Panc1 (cell line): ENCODE measurements around the gene ENGASE. TPM values are rescaled to one million over a fixed set of nuclear protein-coding genes. Genes with fewer than 3 reads are reported as not detected.

ENCODE experiments used
- ATAC-seq: fragments of 200-7000 bp; cut with Tn5 transposase; 2 replicates; pipeline ENCODE4 v1.9.1; 2020; ENCODE audit warnings: mild to moderate bottlenecking, moderate library complexity
- BruUV-seq: library from RNA; stranded (reverse); fragments of 400-500 nt; replicated peaks from 2 replicates; lab custom pipeline; 2021; lab: Mats Ljungman, UMichigan
- CTCF ChIA-PET: fragments of 300-600 bp; sonication (Branson Sonifier 250); formaldehyde crosslinking; loops from one replicate; lab custom pipeline; 2022; ENCODE audit warnings: antibody characterized with exemption; lab: Charles Lee
- POLR2A ChIA-PET: fragments of 300-600 bp; sonication (Branson Sonifier 250); formaldehyde crosslinking; loops from one replicate; lab custom pipeline; 2022; ENCODE audit warnings: antibody characterized with exemption; lab: Charles Lee
- DNase-seq: peaks from one replicate; pipeline ENCODE4 v3.0.0-alpha.2; 2010; ENCODE audit warnings: low read depth, low spot score
- H3K27ac ChIP-seq: 2 replicates; pipeline ENCODE4 v1.5.1; 2011; ENCODE audit warnings: mild to moderate bottlenecking, low read length, inconsistent platforms
- H3K27me3 ChIP-seq: fragments of 200-500 bp; sonication (Bioruptor generic); 2 replicates; pipeline ENCODE4 v1.6.0; 2014; ENCODE audit warnings: low read length, inconsistent platforms; ENCODE audit not compliant: control insufficient read depth, insufficient read depth
- H3K36me3 ChIP-seq: fragments of 200-500 bp; sonication (Bioruptor generic); 2 replicates; pipeline ENCODE4 v1.5.1; 2014; ENCODE audit warnings: inconsistent platforms, mild to moderate bottlenecking, low read length, moderate library complexity; ENCODE audit not compliant: control insufficient read depth, insufficient read depth
- H3K4me1 ChIP-seq: 2 replicates; pipeline ENCODE4 v1.5.1; 2011; ENCODE audit warnings: inconsistent platforms, mild to moderate bottlenecking, low read length, moderate library complexity; ENCODE audit not compliant: control insufficient read depth, insufficient read depth
- H3K4me3 ChIP-seq, 2 experiments: 2 replicates each; pipeline ENCODE4 v1.5.1; 2011 to 2012; ENCODE audit warnings: low read depth in 2 of 2, low read length in 2 of 2, mild to moderate bottlenecking in 2 of 2, inconsistent platforms in 1 of 2, moderate library complexity in 1 of 2
- H3K9me3 ChIP-seq: fragments of 200-500 bp; sonication (Bioruptor generic); 2 replicates; pipeline ENCODE4 v1.5.1; 2014; ENCODE audit warnings: low read depth, mild to moderate bottlenecking, inconsistent platforms, low read length, moderate library complexity; ENCODE audit not compliant: control insufficient read depth, insufficient read depth
- CTCF ChIP-seq: fragments of 450-650 bp; IDR thresholded peaks from 2 replicates; pipeline ENCODE4 v1.5.1; 2017; ENCODE audit warnings: mild to moderate bottlenecking
- POLR2AphosphoS5 ChIP-seq: IDR thresholded peaks from 2 replicates; pipeline ENCODE4 v1.6.1; 2012; ENCODE audit warnings: mild to moderate bottlenecking, low read depth, low read length, moderate library complexity
- REST ChIP-seq, 2 experiments: IDR thresholded peaks; 2 replicates each; pipeline ENCODE4 v1.6.1; 2011 to 2012; ENCODE audit warnings: low read depth in 2 of 2, control low read depth in 1 of 2, low read length in 1 of 2, mild to moderate bottlenecking in 1 of 2, moderate library complexity in 1 of 2; ENCODE audit not compliant: insufficient read depth in 1 of 2
- SIN3A ChIP-seq: IDR thresholded peaks from 2 replicates; pipeline ENCODE4 v1.6.1; 2012; ENCODE audit warnings: low read depth, mild to moderate bottlenecking, low read length, moderate library complexity, borderline replicate concordance; ENCODE audit not compliant: insufficient read depth
- TCF7L2 ChIP-seq: IDR thresholded peaks from 2 replicates; pipeline ENCODE4 v1.6.1; 2011; ENCODE audit warnings: mild to moderate bottlenecking, low read depth, low read length, inconsistent platforms
- in situ Hi-C: cut with HindIII; loops from 2 replicates; pipeline ENCODE4 v1.10.0; 2016; ENCODE audit warnings: low sequenced_read_pairs, low pct_unique_long_range_greater_than_20kb
- intact Hi-C: fragments of 100-400 bp; cut with micrococcal nuclease; formaldehyde crosslinking; loops from one replicate; pipeline ENCODE4 v1.10.0; 2022; ENCODE audit not compliant: unreplicated experiment
- total RNA-seq: library from RNA; stranded (reverse); gene quantifications from one replicate; pipeline ENCODE4 v1.2.1, GENCODE V29; 2021; ENCODE audit not compliant: unreplicated experiment

The ENGASE gene
- total RNA-seq, 1 experiment from 2014 or later = 32.3 TPM

- peaks cover 4% of the 10 kb centered on the region; the same call in 1 of the 2 replicates for H3K27me3 ChIP-seq
- ATAC-seq (no peak), DNase-seq (no peak)
- TF ChIP-seq TCF7L2 = no peak
- no peak for TF ChIP-seq REST (IDR thresholded peaks at IDR 0.05; ENCODE audit: insufficient read depth in 1 of 2, low read depth in 2 of 2, low read length in 1 of 2)
- no peak for TF ChIP-seq POLR2AphosphoS5
- TF ChIP-seq CTCF = no peak
- no peak for TF ChIP-seq SIN3A
- no TSS peak for BruUV-seq
- H3K36me3 ChIP-seq = no peaks in the 10 kb centered on the region
- no peak overlapping the region for H3K4me3 ChIP-seq
- ChIA-PET POLR2A (no interaction called here), CTCF (no interaction called here)
- no peak overlapping the region for H3K27ac ChIP-seq
- intact Hi-C loops (no loop called here), in situ Hi-C loops (no loop called here)
- H3K4me1 ChIP-seq = no peaks in the 10 kb centered on the region
- no peaks in the 10 kb centered on the region for H3K9me3 ChIP-seq
Measured at GRCh38 chr17:79102214-79102613, 27.6 kb downstream of the ENGASE start.

- no peak for ATAC-seq
- TF ChIP-seq POLR2AphosphoS5 (no peak), TCF7L2 (no peak), SIN3A (no peak), CTCF (no peak), REST (IDR thresholded peaks at IDR 0.05; ENCODE audit: insufficient read depth in 1 of 2, low read depth in 2 of 2, low read length in 1 of 2) (no peak)
- BruUV-seq = no TSS peak
- CTCF ChIA-PET = interaction anchor here (0.6 kb wide), 1 partner anchor 13 kb away, joined by 3 read pairs; no protein-coding TSS in a partner anchor
- POLR2A ChIA-PET = no interaction called here
- Histone ChIP-seq H3K4me3 (no peak overlapping the region), H3K9me3 (no peaks in the 10 kb centered on the region), H3K4me1 (no peaks in the 10 kb centered on the region), H3K36me3 (no peaks in the 10 kb centered on the region), H3K27ac (no peak overlapping the region), H3K27me3 (no peaks in the 10 kb centered on the region; the same call in 1 of the 2 replicates)
- in situ Hi-C loops (no loop called here), intact Hi-C loops (no loop called here)
- no peak for DNase-seq
Measured at GRCh38 chr17:79104898-79105600, 30.4 kb downstream of the ENGASE start.
